Progenitor cell of endocrine pancreas (in vitro differentiated cells): Measurements from ENCODE around the gene SLC9A9. TPM values are rescaled to one million over a fixed set of nuclear protein-coding genes. Genes with fewer than 3 reads are reported as not detected.

Source experiments
- DNase-seq: peaks from one replicate; pipeline ENCODE4 v3.0.0; 2021; ENCODE audit warnings: low spot score; ENCODE audit not compliant: unreplicated experiment
- H3K27ac Mint-ChIP-seq: 2 replicates; pipeline ENCODE4 v1.8.0; 2021; ENCODE audit warnings: mild to moderate bottlenecking, moderate library complexity, mixed read lengths
- H3K27me3 Mint-ChIP-seq: 2 replicates; pipeline ENCODE4 v1.8.0; 2021; ENCODE audit warnings: mixed read lengths
- H3K36me3 Mint-ChIP-seq: 2 replicates; pipeline ENCODE4 v1.8.0; 2022; ENCODE audit warnings: mixed read lengths; ENCODE audit not compliant: insufficient read depth
- H3K4me1 Mint-ChIP-seq: 2 replicates; pipeline ENCODE4 v1.8.0; 2021; ENCODE audit warnings: low read depth, mixed read lengths
- H3K4me3 Mint-ChIP-seq: 2 replicates; pipeline ENCODE4 v1.8.0; 2021; ENCODE audit warnings: low read depth, mild to moderate bottlenecking, moderate library complexity, mixed read lengths
- H3K9me3 Mint-ChIP-seq: 2 replicates; pipeline ENCODE4 v1.8.0; 2021; ENCODE audit warnings: low read depth, mixed read lengths
- total RNA-seq: library from RNA; stranded (reverse); gene quantifications from 2 replicates; pipeline ENCODE4 v1.2.1, GENCODE V29; 2021
- TF ChIP-seq, protein P1 (sequence below): fragments of 200-600 bp; sonication (generic); IDR thresholded peaks from one replicate; pipeline ENCODE4 v1.5.0; 2021; ENCODE audit warnings: antibody characterized with exemption, mild to moderate bottlenecking; ENCODE audit not compliant: unreplicated experiment

SLC9A9 gene
- total RNA-seq, 1 donor from 2014 or later: 0.17 TPM

DNA sequence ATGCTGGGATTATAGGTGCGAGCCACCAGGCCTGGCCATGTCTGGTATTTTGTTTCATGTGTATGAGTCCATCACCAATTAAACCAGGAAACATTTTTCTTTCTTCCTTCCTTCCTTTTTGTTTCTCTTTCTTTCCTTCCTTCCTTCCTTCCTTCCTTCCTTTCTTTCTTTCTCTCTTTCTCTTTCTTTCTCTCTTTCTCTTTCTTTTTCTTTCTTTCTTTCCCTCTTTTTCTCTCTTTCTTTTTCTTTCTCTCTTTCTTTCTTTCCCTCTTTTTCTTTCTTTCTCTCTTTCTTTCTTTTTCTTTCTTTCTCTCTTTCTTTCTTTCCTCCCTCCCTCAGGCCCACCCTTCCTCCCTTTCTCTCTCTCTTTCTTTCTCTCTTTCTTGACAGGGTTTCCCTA, 83.4 kb downstream of the SLC9A9 start:
- Mint-ChIP-seq H3K36me3 (no peaks in the 10 kb centered on the region), H3K9me3 (no peaks in the 10 kb centered on the region), H3K4me1 (peaks cover 6% of the 10 kb centered on the region), H3K27ac (peak overlapping the region; percentile 50), H3K4me3 (no peak overlapping the region), H3K27me3 (no peaks in the 10 kb centered on the region)
- TF ChIP-seq, protein P1, sequence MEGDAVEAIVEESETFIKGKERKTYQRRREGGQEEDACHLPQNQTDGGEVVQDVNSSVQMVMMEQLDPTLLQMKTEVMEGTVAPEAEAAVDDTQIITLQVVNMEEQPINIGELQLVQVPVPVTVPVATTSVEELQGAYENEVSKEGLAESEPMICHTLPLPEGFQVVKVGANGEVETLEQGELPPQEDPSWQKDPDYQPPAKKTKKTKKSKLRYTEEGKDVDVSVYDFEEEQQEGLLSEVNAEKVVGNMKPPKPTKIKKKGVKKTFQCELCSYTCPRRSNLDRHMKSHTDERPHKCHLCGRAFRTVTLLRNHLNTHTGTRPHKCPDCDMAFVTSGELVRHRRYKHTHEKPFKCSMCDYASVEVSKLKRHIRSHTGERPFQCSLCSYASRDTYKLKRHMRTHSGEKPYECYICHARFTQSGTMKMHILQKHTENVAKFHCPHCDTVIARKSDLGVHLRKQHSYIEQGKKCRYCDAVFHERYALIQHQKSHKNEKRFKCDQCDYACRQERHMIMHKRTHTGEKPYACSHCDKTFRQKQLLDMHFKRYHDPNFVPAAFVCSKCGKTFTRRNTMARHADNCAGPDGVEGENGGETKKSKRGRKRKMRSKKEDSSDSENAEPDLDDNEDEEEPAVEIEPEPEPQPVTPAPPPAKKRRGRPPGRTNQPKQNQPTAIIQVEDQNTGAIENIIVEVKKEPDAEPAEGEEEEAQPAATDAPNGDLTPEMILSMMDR: no peak
- DNase-seq: no peak

DNA sequence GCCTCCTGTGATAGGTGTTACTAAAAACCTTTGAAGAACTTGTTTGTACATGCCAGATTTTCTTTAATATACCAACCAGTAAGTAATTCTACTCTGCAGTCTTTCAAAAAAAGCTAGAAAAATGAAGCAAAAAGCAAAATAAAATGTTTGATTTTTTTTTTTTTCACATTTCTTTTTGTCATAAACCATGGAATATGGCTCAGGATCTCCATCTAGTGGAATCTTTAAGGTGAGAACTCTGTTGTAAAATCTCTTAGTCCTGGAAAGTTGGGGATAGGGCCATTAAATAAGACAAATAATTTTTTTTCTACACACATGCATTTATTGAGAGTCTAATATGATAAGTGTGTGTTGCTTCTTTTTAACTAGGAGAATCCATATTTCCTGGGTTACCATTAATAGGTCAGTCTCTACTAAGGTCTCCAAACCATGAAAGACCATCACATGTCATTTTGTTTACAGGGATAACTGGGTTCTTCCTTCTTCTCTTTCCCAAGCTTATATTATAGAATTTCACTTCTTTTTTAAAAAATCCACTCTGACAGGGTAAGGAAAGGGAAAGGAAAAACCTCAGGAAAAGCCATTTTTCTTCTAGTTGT, 84.6 kb downstream of the SLC9A9 start:
- Mint-ChIP-seq H3K27me3 (no peaks in the 10 kb centered on the region), H3K4me1 (peaks cover 6% of the 10 kb centered on the region), H3K27ac (no peak overlapping the region), H3K36me3 (no peaks in the 10 kb centered on the region), H3K4me3 (no peak overlapping the region), H3K9me3 (no peaks in the 10 kb centered on the region)
- no peak for DNase-seq
- TF ChIP-seq, protein P1: peak; percentile 57

DNA sequence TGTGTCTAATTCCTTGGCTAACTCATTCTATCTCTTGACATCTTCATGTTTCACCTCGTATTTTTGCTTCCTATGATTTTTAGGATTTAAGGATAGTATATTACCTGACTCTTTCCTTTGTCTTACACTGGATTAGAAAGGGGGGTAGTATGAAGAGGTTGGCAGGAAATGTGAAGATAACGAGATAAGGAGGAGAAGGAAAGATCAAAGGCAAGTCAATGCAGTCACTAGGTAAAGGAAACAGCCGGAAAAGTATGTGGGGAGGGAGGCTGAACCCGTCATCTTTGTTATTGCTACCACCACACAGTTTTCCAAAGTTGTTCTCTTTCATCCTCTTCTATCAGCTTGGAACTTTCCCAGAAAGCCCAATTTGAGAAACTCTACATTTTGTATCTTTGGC, 90.6 kb downstream of the SLC9A9 start:
- TF ChIP-seq, protein P1: no peak
- no peaks in the 10 kb centered on the region for H3K9me3 Mint-ChIP-seq
- no peaks in the 10 kb centered on the region for H3K4me1 Mint-ChIP-seq
- H3K27me3 Mint-ChIP-seq: no peaks in the 10 kb centered on the region
- no peak overlapping the region for H3K4me3 Mint-ChIP-seq
- no peak overlapping the region for H3K27ac Mint-ChIP-seq
- DNase-seq: no peak
- H3K36me3 Mint-ChIP-seq: no peaks in the 10 kb centered on the region

DNA sequence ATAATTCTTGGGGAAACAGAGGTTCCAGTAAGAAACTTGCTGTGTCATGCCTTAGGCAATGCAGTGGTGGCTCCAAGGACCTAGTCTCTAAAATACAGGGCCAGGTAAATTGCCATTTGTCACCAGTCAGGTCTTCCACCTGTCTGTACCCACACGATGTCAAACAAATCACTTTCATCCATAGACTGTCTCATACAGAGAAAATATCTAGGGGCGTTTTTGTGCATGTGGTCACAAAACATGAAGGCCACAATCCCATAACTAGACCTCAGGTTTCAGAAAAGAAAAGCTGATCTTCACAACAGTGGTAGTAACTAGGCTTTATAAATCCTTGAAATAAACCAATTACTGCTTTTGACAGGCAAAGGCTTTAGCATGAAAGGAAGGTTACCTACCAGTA, 92.3 kb downstream of the SLC9A9 start:
- Mint-ChIP-seq H3K27ac (no peak overlapping the region), H3K27me3 (peaks cover 3% of the 10 kb centered on the region), H3K36me3 (no peaks in the 10 kb centered on the region), H3K9me3 (no peaks in the 10 kb centered on the region), H3K4me3 (no peak overlapping the region), H3K4me1 (no peaks in the 10 kb centered on the region)
- DNase-seq: no peak
- TF ChIP-seq, protein P1: no peak

DNA sequence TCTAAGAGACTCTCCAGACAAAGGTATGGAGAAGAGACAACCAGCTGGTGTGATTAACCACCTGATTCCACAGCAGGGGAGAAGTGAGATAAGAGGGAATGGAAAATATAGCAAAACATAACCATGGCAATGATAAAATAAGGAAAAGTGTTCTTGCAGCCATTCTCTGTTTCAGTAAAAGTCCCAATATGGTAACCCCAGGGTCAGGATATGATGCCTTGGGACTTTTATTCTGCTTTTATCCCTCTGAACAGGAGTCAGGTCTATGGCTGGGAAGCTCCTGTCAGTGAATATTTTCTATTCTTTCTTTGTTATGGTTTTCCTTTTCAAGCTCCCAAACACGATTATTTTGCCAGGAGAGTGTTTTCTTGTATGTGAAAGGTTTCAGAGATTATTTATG, 94.2 kb downstream of the SLC9A9 start:
- TF ChIP-seq, protein P1: no peak
- H3K27ac Mint-ChIP-seq: no peak overlapping the region
- H3K9me3 Mint-ChIP-seq: no peaks in the 10 kb centered on the region
- DNase-seq: no peak
- H3K36me3 Mint-ChIP-seq: no peaks in the 10 kb centered on the region
- H3K4me1 Mint-ChIP-seq: no peaks in the 10 kb centered on the region
- H3K4me3 Mint-ChIP-seq: no peak overlapping the region
- H3K27me3 Mint-ChIP-seq: peaks cover 3% of the 10 kb centered on the region
